A549 (cell line): ENCODE measurements around the gene PPOX.

Experiments used
- POLR2A ChIP-seq: IDR thresholded peaks from 2 replicates; pipeline ENCODE4 v1.6.1; 2012; ENCODE audit warnings: mild to moderate bottlenecking, low read length
- RNF2 ChIP-seq: fragments of 200-600 bp; sonication (generic); IDR thresholded peaks from 2 replicates; pipeline ENCODE4 v1.6.1; 2016; ENCODE audit warnings: low read depth, mild to moderate bottlenecking, antibody characterized with exemption, moderate library complexity, borderline replicate concordance
- TF ChIP-seq, protein P1 (sequence below): fragments of >200 bp; sonication (Bioruptor Twin); formaldehyde crosslinking; IDR thresholded peaks from 3 replicates; pipeline ENCODE4 v1.5.1; 2016

DNA sequence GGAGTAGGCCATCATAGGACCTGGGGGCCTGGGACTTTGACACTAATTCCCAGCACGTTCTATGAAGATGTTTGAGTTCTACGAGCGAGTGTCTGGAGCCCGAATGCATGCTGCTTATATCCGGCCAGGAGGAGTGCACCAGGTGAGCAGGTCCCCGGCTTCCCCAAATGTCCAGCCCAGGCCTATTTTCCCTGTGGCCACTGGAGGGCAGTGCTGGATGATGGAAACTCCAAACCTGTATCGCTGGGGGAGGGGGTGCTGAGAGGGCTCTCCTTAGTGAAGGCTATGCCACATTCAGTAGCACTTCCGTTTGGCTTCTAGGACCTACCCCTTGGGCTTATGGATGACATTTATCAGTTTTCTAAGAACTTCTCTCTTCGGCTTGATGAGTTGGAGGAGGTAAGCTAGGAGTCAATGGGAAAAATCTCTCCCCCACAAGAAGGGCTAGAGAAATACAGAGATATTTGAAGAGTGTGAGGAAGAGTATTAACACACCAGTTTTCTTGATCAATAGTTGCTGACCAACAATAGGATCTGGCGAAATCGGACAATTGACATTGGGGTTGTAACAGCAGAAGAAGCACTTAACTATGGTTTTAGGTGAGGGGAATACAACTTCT lies 43.7 kb downstream of the PPOX start:
- TF ChIP-seq POLR2A (no peak), RNF2 (no peak)
- TF ChIP-seq, protein P1, sequence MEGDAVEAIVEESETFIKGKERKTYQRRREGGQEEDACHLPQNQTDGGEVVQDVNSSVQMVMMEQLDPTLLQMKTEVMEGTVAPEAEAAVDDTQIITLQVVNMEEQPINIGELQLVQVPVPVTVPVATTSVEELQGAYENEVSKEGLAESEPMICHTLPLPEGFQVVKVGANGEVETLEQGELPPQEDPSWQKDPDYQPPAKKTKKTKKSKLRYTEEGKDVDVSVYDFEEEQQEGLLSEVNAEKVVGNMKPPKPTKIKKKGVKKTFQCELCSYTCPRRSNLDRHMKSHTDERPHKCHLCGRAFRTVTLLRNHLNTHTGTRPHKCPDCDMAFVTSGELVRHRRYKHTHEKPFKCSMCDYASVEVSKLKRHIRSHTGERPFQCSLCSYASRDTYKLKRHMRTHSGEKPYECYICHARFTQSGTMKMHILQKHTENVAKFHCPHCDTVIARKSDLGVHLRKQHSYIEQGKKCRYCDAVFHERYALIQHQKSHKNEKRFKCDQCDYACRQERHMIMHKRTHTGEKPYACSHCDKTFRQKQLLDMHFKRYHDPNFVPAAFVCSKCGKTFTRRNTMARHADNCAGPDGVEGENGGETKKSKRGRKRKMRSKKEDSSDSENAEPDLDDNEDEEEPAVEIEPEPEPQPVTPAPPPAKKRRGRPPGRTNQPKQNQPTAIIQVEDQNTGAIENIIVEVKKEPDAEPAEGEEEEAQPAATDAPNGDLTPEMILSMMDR: peak; percentile 83
